ENCODE measurements around the gene YJU2.

YJU2 gene

GRCh38 chr19:4298810-4299550 is 52.1 kb downstream of the YJU2 start:
- no peak for DNase-seq (ENCODE audit: low read depth in 2 of 2)

DNA sequence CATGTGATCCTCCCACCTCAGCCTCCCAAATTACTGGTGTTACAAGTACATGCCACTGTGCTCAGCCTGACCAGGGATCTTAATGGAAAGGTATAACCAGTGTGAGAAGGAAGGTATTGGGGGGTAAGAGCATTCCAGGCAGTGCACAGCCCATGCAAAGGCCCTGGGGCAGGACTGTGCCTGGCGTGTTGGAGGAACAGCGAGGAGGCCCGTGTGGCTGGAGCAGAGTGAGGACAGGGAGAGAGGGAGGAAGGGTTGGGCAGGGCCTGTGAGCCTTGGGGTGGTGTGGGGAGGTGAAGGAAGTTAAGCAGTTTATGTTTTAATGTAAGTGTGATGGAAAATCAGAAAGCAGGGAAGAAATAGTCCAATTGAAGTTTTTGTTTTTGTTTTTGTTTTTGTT is 53.7 kb downstream of the YJU2 start:
- no peak for DNase-seq (ENCODE audit: low read depth in 2 of 2)

- DNase-seq (ENCODE audit: low read depth in 2 of 2), result no peak
These were observed 54.8 kb downstream of the YJU2 start for GRCh38 chr19:4301590-4302242.

DNA sequence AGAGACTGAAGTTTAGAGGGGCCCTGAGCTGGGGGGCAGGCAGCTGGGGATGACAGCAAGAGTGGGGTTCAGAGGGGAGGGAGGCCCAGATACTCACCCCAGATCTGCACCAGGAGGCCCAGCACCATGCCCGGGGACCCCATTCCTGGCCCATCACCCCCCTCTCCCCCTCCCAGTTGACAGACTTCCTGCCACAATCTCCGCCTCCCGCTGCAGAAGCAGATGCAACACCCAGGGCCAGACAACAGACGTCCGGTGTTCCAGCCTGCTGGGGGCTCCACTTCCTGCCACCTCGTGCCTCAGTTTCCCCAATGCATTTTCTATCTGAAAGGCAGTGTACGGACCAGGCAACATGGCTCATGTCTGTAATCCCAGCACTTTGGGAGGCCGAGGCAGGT is 55.4 kb downstream of the YJU2 start, which contains the start of gene TMIGD2:
Gene TMIGD2 (minus strand): TSS at position 147 of the 398 bp plus-strand sequence. CDS start 4 bp downstream, at position 143.
- DNase-seq (ENCODE audit: low read depth in 2 of 2), result no peak

DNA sequence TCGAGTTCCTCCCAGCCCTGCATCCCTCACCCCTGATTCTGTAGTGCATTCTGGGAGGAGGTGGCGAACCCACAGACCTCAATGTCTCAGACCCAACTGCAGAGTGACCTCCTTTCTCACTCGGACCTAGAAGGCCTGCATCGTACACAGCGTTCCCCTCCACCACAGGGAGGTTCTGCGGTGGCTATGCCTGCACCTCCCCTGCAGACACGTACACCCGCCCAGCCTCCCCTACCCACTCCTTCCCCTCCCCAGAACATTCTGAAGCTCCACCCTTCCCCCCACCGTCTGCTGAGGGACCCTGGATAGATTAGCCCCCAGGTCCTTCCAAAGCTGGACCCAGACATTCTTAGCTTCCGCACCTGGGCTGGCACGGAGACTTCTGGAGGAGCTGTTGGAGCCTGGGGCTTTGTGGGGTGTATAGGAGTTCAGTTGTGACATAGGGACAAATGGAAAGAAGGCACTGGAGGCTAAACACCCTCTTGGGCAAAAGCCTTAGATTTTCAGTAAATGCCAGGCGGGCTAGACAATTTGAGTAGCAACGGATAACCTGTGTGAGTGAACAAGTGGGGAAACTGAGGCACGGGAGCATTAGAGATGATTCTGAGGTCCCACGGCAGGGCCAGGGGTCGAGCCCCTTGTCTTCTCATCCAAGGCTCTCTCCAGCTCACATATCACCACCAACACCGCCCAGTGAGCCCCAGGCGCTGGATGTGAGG is 57.1 kb downstream of the YJU2 start:
- DNase-seq (ENCODE audit: low read depth in 2 of 2), result no peak

GRCh38 chr19:4304538-4305256 is 57.8 kb downstream of the YJU2 start, which contains the start of gene FSD1:
TSS of gene FSD1 (plus strand) at chr19:4304598. CDS start at chr19:4304747, 149 bp downstream.
- peak; percentile 71 to 77 for DNase-seq (ENCODE audit: low read depth in 2 of 2)

- no peak for DNase-seq (ENCODE audit: low read depth in 2 of 2)
These were observed 58.4 kb downstream of the YJU2 start for GRCh38 chr19:4305257-4305612.

DNA sequence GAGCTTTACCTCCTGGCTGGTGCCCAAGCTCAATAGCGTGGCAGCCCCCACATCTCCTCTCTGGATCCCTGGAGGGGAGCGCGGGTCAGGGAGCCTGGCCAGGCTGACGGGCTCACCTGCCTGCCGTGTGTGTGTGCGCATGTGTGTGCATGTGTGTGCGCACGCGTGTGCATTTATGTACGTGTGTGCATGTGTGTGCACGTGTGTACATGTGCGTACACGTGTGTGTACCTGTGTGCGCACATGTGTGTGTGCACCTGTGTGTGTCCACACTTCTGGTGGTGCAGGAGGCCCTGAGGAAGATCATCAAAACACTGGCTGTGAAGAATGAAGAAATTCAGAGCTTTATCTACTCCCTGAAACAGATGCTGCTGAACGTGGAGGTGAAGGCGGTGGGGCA is 58.8 kb downstream of the YJU2 start:
- no peak for DNase-seq (ENCODE audit: low read depth in 2 of 2)

GRCh38 chr19:4310247-4311121 is 63.6 kb downstream of the YJU2 start:
- no peak for DNase-seq (ENCODE audit: low read depth in 2 of 2)

- no peak for DNase-seq (ENCODE audit: low read depth in 2 of 2)
These were observed 67.1 kb downstream of the YJU2 start for GRCh38 chr19:4313847-4314490.

DNA sequence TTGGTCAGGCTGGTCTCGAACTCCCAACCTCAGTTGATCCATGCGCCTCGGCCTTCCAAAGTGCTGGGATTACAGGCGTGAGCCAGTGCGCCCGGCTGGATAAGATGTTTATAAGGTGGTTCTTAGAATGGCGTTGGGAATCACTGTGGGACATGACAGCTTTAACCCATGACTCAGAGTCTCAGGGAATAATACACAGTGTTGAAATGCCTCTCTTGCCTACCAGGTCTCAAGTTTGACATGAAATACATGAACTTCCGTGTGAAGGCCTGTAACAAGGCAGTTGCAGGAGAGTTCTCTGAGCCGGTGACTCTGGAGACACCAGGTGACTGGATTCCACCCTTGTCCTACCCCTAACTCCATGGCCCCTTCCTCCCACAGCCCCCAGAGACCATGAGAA is 70.1 kb downstream of the YJU2 start:
- DNase-seq (ENCODE audit: low read depth in 2 of 2), result no peak

GRCh38 chr19:4318460-4318859 is 71.6 kb downstream of the YJU2 start:
- DNase-seq (ENCODE audit: low read depth in 2 of 2), result no peak
